ENCODE results near the gene EIF1. TPM values are rescaled to one million over a fixed set of nuclear protein-coding genes. Genes with fewer than 3 reads are reported as not detected.
A peak's percentile ranks its signal among the peaks of the same experiment; 100 is the strongest.

The EIF1 gene
- total and polyA plus RNA-seq, 2 donors from 2014 or later: 842 to 1,166 TPM

- no peaks in the 10 kb centered on the region for H3K27me3 ChIP-seq (ENCODE audit: control insufficient read depth, insufficient read depth, low read length)
- H3K9ac ChIP-seq (ENCODE audit: low read length in 3 of 3): no peak overlapping the region
- H3K27ac ChIP-seq (ENCODE audit: low read depth in 2 of 2, low read length in 2 of 2): no peak overlapping the region
- TF ChIP-seq CTCF (IDR thresholded peaks at IDR 0.05; ENCODE audit: borderline replicate concordance, extremely low read depth, insufficient read depth): no peak
- peaks cover 6 to 27% (median 13%) of the 10 kb centered on the region in 3 donors for H3K4me1 ChIP-seq (ENCODE audit: control insufficient read depth in 2 of 3, insufficient read depth in 2 of 3, low read depth in 1 of 3, low read length in 3 of 3)
- intact Hi-C loops (cut with DNase I): loop anchor here (10.0 kb wide), 1 partner anchor 742 kb away; no protein-coding TSS in a partner anchor
- no peaks in the 10 kb centered on the region for H3K36me3 ChIP-seq (ENCODE audit: control insufficient read depth in 2 of 3, insufficient read depth in 3 of 3, low read length in 3 of 3)
- H3K9me3 ChIP-seq (ENCODE audit: control insufficient read depth in 2 of 3, insufficient read depth in 1 of 3, low read length in 3 of 3): peaks cover 0 to 2% (median 0%) of the 10 kb centered on the region in 3 donors
- FAIRE-seq: peak; percentile 46
- peak in 1 of 5 donors; percentile 65 for DNase-seq
- H3K4me3 ChIP-seq (ENCODE audit: low read length in 3 of 3): peak overlapping the region in 1 of 3 donors; percentile 53
These were observed 41.5 kb upstream of the EIF1 start for GRCh38 chr17:41647038-41647813.

GRCh38 chr17:41647940-41648410, 40.7 kb upstream of the EIF1 start:
- intact Hi-C loops (cut with DNase I): loop anchor here (10.0 kb wide), 1 partner anchor 743 kb away; no protein-coding TSS in a partner anchor
- FAIRE-seq: no peak
- no peaks in the 10 kb centered on the region for H3K27me3 ChIP-seq (ENCODE audit: control insufficient read depth, insufficient read depth, low read length)

GRCh38 chr17:41648411-41649195, 40.1 kb upstream of the EIF1 start:
- FAIRE-seq (no peak), DNase-seq (peak; percentile 93 to 94 (median 94))
- Histone ChIP-seq H3K4me3 (ENCODE audit: low read length in 3 of 3) (peak overlapping the region in 2 of 3 donors; percentile 36 to 53), H3K4me1 (ENCODE audit: control insufficient read depth in 2 of 3, insufficient read depth in 2 of 3, low read depth in 1 of 3, low read length in 3 of 3) (peaks cover 6 to 30% (median 19%) of the 10 kb centered on the region in 3 donors), H3K9me3 (ENCODE audit: control insufficient read depth in 2 of 3, insufficient read depth in 1 of 3, low read length in 3 of 3) (peaks cover 0 to 2% (median 0%) of the 10 kb centered on the region in 3 donors), H3K9ac (ENCODE audit: low read length in 3 of 3) (peak overlapping the region in 2 of 3 donors; percentile 51 to 80), H3K27ac (ENCODE audit: low read depth in 2 of 2, low read length in 2 of 2) (peak overlapping the region; percentile 9 to 28), H3K36me3 (ENCODE audit: control insufficient read depth in 2 of 3, insufficient read depth in 3 of 3, low read length in 3 of 3) (no peaks in the 10 kb centered on the region), H3K27me3 (ENCODE audit: control insufficient read depth, insufficient read depth, low read length) (no peaks in the 10 kb centered on the region)
- intact Hi-C loops (cut with DNase I): loop anchor here (10.0 kb wide), 1 partner anchor 744 kb away; no protein-coding TSS in a partner anchor
- peak; percentile 87 for TF ChIP-seq CTCF (IDR thresholded peaks at IDR 0.05; ENCODE audit: borderline replicate concordance, extremely low read depth, insufficient read depth)

More at GRCh38 chr17:41647940-41648410, 40.7 kb upstream of the EIF1 start:
- peak overlapping the region in 2 of 3 donors; percentile 36 to 53 for H3K4me3 ChIP-seq (ENCODE audit: low read length in 3 of 3)
- H3K27ac ChIP-seq (ENCODE audit: low read depth in 2 of 2, low read length in 2 of 2): peak overlapping the region in 1 of 2 donors; percentile 28
- TF ChIP-seq CTCF (IDR thresholded peaks at IDR 0.05; ENCODE audit: borderline replicate concordance, extremely low read depth, insufficient read depth): peak; percentile 96
- H3K9ac ChIP-seq (ENCODE audit: low read length in 3 of 3): peak overlapping the region in 2 of 3 donors; percentile 37 to 51
- no peaks in the 10 kb centered on the region for H3K36me3 ChIP-seq (ENCODE audit: control insufficient read depth in 2 of 3, insufficient read depth in 3 of 3, low read length in 3 of 3)
- H3K4me1 ChIP-seq (ENCODE audit: control insufficient read depth in 2 of 3, insufficient read depth in 2 of 3, low read depth in 1 of 3, low read length in 3 of 3): peaks cover 6 to 29% (median 17%) of the 10 kb centered on the region in 3 donors
- peak; percentile 93 to 95 (median 95) for DNase-seq
- H3K9me3 ChIP-seq (ENCODE audit: control insufficient read depth in 2 of 3, insufficient read depth in 1 of 3, low read length in 3 of 3): peaks cover 0 to 2% (median 0%) of the 10 kb centered on the region in 3 donors
